Brain microvascular endothelial cell (primary cell): ENCODE results near the gene ADGRL3.

Experiments
- DNase-seq: peaks from one replicate; pipeline ENCODE4 v3.0.0-alpha.2; 2020
- H3K27ac ChIP-seq: fragments of 250-450 bp; sonication (Bioruptor Pico); 2 replicates; pipeline ENCODE4 v1.5.1; 2020; ENCODE audit warnings: mild to moderate bottlenecking, moderate library complexity
- H3K27me3 ChIP-seq: fragments of 250-450 bp; sonication (Bioruptor Pico); replicated peaks from 2 replicates; pipeline ENCODE4 v1.5.1; 2020; ENCODE audit warnings: mild to moderate bottlenecking
- H3K36me3 ChIP-seq: fragments of 250-450 bp; sonication (Bioruptor Pico); replicated peaks from 2 replicates; pipeline ENCODE4 v1.5.1; 2020; ENCODE audit warnings: mild to moderate bottlenecking
- H3K4me3 ChIP-seq: 2 replicates; pipeline ENCODE4 v1.5.1; 2011; ENCODE audit warnings: low read depth, mild to moderate bottlenecking, control low read depth, low read length, moderate library complexity
- CTCF ChIP-seq: IDR thresholded peaks from 2 replicates; pipeline ENCODE4 v1.5.1; 2011; ENCODE audit warnings: low read depth, mild to moderate bottlenecking, moderate library complexity, low read length, control low read depth, inconsistent platforms; ENCODE audit errors: missing control alignments
- in situ Hi-C: cut with HindIII; loops from 2 replicates; pipeline ENCODE4 v1.10.0; 2017; ENCODE audit warnings: low sequenced_read_pairs, low pct_ligation_motif_present

The ADGRL3 gene

GRCh38 chr4:61531188-61531587 is 331.1 kb downstream of the ADGRL3 start:
- Histone ChIP-seq H3K27ac (no peak overlapping the region), H3K27me3 (no peaks in the 10 kb centered on the region), H3K36me3 (no peaks in the 10 kb centered on the region), H3K4me3 (no peak overlapping the region)
- no peak for TF ChIP-seq CTCF
- in situ Hi-C loops: no loop called here
- DNase-seq: no peak

DNA sequence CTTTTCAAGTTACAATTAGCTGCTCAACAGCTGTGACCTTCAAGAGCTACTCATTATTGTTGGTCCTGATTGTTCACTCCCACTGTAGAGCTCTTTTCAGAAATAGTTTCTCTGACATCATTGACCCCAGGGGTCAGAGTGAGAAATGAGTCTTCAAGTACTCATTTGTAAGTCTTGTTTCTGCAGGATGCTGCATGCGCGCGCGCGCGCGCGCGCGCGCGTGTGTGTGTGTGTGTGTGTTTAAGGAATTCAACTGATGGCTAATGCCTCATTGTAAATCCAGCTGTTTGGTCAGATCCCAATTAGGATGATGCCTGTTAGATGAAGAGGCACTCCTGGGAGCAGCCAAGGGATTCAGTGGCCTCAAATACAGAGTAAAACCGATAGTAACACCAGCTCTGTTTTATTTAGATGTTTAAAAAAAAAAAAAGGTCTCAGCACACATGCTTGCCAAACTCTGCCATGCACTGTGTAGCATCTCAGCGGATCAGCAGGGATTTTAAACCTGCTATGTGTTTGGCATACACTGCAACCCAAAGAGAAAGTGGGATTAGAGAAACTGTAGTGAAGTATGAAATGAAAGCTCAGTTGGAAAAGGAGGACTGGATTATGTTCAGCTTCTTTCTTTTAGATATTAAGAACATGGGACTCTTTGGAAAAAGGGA is 332.3 kb downstream of the ADGRL3 start:
- DNase-seq: no peak
- no peaks in the 10 kb centered on the region for H3K27me3 ChIP-seq
- no peaks in the 10 kb centered on the region for H3K36me3 ChIP-seq
- in situ Hi-C loops: no loop called here
- no peak for TF ChIP-seq CTCF
- H3K4me3 ChIP-seq: no peak overlapping the region
- no peak overlapping the region for H3K27ac ChIP-seq

- Histone ChIP-seq H3K4me3 (no peak overlapping the region), H3K27me3 (no peaks in the 10 kb centered on the region), H3K27ac (no peak overlapping the region), H3K36me3 (no peaks in the 10 kb centered on the region)
- in situ Hi-C loops: no loop called here
- TF ChIP-seq CTCF: no peak
- DNase-seq: no peak
Observed at GRCh38 chr4:61533140-61533539, 333.0 kb downstream of the ADGRL3 start.

GRCh38 chr4:61540944-61541343 is 340.8 kb downstream of the ADGRL3 start:
- no peak for DNase-seq
- Histone ChIP-seq H3K27ac (no peak overlapping the region), H3K36me3 (no peaks in the 10 kb centered on the region), H3K4me3 (no peak overlapping the region), H3K27me3 (no peaks in the 10 kb centered on the region)
- no peak for TF ChIP-seq CTCF
- in situ Hi-C loops: no loop called here

GRCh38 chr4:61541459-61541858 is 341.3 kb downstream of the ADGRL3 start:
- no peaks in the 10 kb centered on the region for H3K27me3 ChIP-seq
- no peak for TF ChIP-seq CTCF
- no peaks in the 10 kb centered on the region for H3K36me3 ChIP-seq
- DNase-seq: no peak
- H3K4me3 ChIP-seq: no peak overlapping the region
- H3K27ac ChIP-seq: no peak overlapping the region
- in situ Hi-C loops: no loop called here

DNA sequence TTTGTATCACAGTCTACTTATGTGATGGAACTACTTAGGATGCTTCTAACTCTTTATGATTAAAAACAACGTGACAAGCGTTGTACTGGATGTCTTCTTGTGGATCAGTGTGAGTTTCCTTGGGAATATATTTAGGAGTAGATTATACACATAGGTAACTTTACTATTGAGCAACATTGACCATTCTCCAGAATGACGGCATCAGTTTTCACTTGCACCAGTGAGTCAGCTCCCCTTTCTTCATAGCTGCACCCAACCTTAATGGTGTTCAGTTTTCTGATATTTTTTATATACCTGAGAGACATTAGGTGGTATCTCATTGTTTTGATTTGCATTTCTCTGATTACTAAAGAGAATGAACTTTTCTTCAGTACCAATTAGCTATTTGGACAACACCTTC is 343.9 kb downstream of the ADGRL3 start:
- DNase-seq: no peak
- in situ Hi-C loops: no loop called here

More for the DNA sequence above, 343.9 kb downstream of the ADGRL3 start:
- H3K36me3 ChIP-seq: no peaks in the 10 kb centered on the region
- H3K4me3 ChIP-seq: no peak overlapping the region
- H3K27me3 ChIP-seq: no peaks in the 10 kb centered on the region
- H3K27ac ChIP-seq: no peak overlapping the region
- TF ChIP-seq CTCF: no peak
